Duodenal mucosa (tissue), 2 donors: Measurements from ENCODE around the gene BCAR3.
"Not testable (repeated sequence)": the region's sequence is repeated elsewhere in the genome, so short reads cannot be mapped to it uniquely, and the experiment has no call there.

Source experiments
- H3K27ac ChIP-seq: one replicate; pipeline ENCODE4 v1.7.0; 2013; ENCODE audit warnings: low read depth, low read length
- H3K27me3 ChIP-seq, 2 donors: one replicate each; pipeline ENCODE4 v1.7.0; 2013; ENCODE audit warnings: low read length in 2 of 2, control low read depth in 1 of 2; ENCODE audit not compliant: insufficient read depth in 2 of 2, control insufficient read depth in 1 of 2
- H3K36me3 ChIP-seq, 2 donors: one replicate each; pipeline ENCODE4 v1.7.0; 2013; ENCODE audit warnings: low read length in 2 of 2, control low read depth in 1 of 2; ENCODE audit not compliant: insufficient read depth in 2 of 2, control insufficient read depth in 1 of 2
- H3K4me1 ChIP-seq, 2 donors: one replicate each; pipeline ENCODE4 v1.7.0; 2013; ENCODE audit warnings: low read length in 2 of 2, control low read depth in 1 of 2; ENCODE audit not compliant: insufficient read depth in 2 of 2, control insufficient read depth in 1 of 2
- H3K4me3 ChIP-seq, 2 donors: one replicate each; pipeline ENCODE4 v1.7.0; 2013; ENCODE audit warnings: low read length in 2 of 2, low read depth in 1 of 2
- H3K9ac ChIP-seq, 2 donors: one replicate each; pipeline ENCODE4 v1.7.0; 2013; ENCODE audit warnings: low read length in 2 of 2, low read depth in 1 of 2
- H3K9me3 ChIP-seq, 2 donors: one replicate each; pipeline ENCODE4 v1.7.0; 2013; ENCODE audit warnings: low read length in 2 of 2, control low read depth in 1 of 2; ENCODE audit not compliant: control insufficient read depth in 1 of 2

BCAR3 gene

DNA sequence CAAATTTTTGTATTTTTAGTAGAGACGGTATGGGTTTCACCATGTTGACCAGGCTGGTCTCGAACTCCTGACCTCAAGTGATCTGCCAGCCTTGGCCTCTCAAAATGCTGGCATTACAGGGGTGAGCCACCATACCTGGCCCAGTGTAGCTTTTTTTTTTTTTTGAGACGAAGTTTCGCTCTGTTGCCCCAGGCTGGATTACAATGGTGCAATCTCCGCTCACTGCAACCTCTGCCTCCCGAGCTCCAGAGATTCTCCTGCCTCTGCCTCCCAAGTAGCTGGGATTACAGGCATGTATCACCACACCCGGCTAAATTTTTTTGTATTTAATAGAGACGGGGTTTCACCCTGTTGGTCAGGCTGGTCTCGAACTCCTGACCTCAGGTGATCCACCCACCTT, 20.3 kb downstream of the BCAR3 start:
- H3K36me3 ChIP-seq, H3K9ac ChIP-seq, H3K9me3 ChIP-seq, H3K27ac ChIP-seq, H3K4me3 ChIP-seq, H3K27me3 ChIP-seq: not testable (repeated sequence)
- peaks cover 6 to 16% of the 10 kb centered on the region in 2 donors for H3K4me1 ChIP-seq

DNA sequence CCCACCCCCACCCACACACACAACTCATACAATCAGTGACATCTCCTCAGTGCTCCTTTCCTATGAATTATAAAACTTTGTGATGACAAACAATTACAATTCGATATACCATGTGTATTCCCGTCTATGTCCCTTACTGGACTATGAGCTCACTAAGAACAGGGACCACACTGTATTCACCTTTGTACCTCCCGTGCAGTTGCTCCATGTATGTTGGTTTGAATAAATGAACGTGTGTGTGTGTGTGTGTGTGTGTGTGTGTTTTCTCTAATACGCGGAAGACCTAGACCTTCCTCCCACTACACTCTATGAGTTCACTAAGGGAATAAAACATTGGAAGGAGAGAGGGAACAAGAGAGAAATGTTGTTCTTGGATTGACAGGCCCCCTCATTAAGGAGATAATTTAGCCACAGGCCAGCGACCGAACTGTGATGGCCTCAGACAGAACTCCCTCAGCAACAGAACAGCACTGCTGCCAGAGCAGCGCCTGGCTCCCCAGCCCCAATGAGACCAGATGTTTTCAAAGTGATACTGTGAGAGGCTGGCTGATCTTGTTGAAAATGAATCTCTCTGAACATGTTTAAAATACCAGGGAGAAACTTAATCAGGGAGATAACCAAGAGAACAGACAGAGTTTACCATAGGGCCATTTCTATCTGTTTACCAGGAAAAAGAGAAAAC, 21.7 kb downstream of the BCAR3 start:
- Histone ChIP-seq H3K4me3 (no peak overlapping the region), H3K9me3 (no peaks in the 10 kb centered on the region), H3K27me3 (no peaks in the 10 kb centered on the region), H3K4me1 (peaks cover 6 to 16% of the 10 kb centered on the region in 2 donors), H3K27ac (no peak overlapping the region), H3K9ac (no peak overlapping the region), H3K36me3 (no peaks in the 10 kb centered on the region)

DNA sequence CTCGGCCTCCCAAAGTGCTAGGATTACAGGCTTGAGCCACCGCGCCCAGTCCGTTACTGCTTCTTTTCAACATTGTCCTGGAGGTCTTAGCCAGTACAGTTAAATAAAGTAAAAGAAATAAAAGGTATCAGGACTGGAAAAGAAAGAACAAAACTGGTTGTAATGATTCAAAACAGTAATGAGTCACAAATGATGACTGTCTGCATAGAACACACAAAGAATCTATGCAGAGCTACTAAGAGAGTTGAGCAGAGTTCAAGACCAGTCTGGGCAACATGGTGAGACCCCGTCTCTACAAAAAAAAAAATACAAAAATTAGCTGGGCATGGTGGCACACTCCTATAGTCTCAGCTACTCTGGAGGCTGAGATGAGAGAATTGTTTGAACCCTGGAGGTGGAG, 23.4 kb downstream of the BCAR3 start:
- Histone ChIP-seq H3K9me3 (no peaks in the 10 kb centered on the region), H3K27me3 (no peaks in the 10 kb centered on the region), H3K9ac (no peak overlapping the region)

DNA sequence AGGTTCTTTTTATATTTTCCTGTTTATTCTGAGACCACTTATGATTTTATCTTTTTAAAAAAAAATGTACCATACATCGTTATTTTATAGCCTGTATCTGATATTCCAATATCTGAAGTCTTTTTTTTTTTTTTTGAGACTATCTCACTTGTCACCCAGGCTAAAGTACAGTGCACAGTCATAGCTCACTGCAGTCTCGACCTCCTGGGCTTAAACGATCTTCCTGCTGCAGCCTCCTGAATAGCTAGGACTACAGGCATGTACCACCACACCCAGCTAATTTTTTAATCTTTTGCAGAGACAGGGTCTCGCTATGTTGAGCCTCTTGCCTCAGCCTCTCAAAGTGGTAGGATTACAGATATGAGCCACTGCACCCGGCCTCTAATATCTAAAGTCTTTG, 25.1 kb downstream of the BCAR3 start:
- Histone ChIP-seq H3K9me3 (no peaks in the 10 kb centered on the region), H3K27me3 (no peaks in the 10 kb centered on the region), H3K4me1 (no peaks in the 10 kb centered on the region), H3K36me3 (peaks cover 0 to 7% of the 10 kb centered on the region in 2 donors), H3K4me3 (no peak overlapping the region), H3K27ac (no peak overlapping the region), H3K9ac (no peak overlapping the region)

More for the DNA sequence above, 23.4 kb downstream of the BCAR3 start:
- Histone ChIP-seq H3K36me3 (peaks cover 0 to 7% of the 10 kb centered on the region in 2 donors), H3K4me1 (peaks cover 0 to 7% of the 10 kb centered on the region in 2 donors), H3K27ac (no peak overlapping the region), H3K4me3 (no peak overlapping the region)

DNA sequence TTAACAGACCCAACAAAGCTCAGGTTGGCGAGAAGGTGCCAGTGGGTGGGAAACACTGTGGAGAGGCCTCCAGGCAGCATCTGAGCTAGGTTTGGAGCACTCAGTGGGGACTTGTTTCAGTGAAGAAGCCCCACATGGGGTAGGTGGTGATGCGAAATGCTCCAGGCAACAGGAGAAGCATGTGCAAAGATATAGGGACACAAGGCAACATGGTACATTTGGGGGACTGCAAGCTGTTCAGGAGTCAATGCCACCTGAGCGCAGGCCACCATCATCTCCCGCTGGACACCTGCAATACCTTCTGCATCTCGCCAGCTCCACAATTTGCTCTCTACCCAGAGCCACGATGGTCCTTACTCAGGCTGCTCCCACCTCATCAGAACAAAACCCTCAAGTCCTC, 28.0 kb downstream of the BCAR3 start:
- H3K27me3 ChIP-seq: no peaks in the 10 kb centered on the region
- H3K4me1 ChIP-seq: no peaks in the 10 kb centered on the region
- H3K9ac ChIP-seq: no peak overlapping the region
- H3K4me3 ChIP-seq: no peak overlapping the region
- H3K36me3 ChIP-seq: peaks cover 0 to 7% of the 10 kb centered on the region in 2 donors
- no peak overlapping the region for H3K27ac ChIP-seq
- H3K9me3 ChIP-seq: no peaks in the 10 kb centered on the region

DNA sequence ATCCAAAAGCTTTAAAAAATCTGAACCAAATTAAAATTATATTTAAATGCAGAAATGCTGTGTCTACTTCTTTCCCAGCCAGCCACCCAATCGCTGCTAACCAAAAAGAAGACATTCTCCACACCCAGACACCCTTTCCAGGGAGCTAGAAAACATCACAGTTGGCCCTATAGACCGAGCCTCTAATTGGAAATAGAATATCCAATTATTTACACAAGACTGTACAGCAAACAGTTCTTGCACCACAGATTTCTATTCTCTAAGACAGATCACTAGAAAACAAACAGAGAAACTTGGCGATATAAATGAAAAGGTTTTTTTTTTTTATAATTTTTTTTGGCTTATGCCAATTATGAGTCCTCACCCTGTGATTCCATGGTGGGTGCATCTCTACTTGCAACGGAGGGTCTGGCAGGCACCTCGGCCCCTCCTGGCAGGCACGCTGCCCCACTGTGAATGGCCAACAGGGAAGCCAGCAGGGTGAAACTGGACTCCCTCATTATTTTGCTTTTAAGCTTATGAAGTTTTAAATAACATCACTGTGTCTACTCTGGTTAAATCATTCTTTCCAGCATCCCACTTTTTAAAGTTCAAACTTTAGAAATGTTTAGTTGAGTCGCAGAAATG, 29.2 kb downstream of the BCAR3 start:
- no peaks in the 10 kb centered on the region for H3K27me3 ChIP-seq
- no peak overlapping the region for H3K4me3 ChIP-seq
- H3K9me3 ChIP-seq: no peaks in the 10 kb centered on the region
- peaks cover 0 to 7% of the 10 kb centered on the region in 2 donors for H3K36me3 ChIP-seq
- no peak overlapping the region for H3K27ac ChIP-seq
- H3K9ac ChIP-seq: no peak overlapping the region
- no peaks in the 10 kb centered on the region for H3K4me1 ChIP-seq

DNA sequence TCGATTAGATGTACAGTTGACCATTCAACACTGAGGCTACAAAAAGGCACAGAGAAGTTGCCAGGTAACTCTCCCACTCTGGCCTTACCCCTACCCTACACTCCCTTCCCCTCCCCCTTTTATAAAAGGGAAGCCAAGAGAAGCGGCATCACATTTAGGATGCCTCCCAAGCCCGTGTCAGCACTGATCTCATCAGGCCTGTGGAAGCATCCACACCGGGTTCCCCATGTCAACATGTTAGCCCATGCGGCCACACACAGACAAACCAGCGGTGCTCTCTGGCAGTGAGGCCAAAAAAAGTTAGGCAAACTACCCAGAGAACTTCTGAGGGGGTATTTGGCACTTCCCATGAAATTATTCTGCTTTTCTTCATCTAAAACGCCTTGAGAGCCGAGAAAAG, 29.9 kb downstream of the BCAR3 start:
- H3K27me3 ChIP-seq: no peaks in the 10 kb centered on the region
- no peak overlapping the region for H3K27ac ChIP-seq
- H3K9me3 ChIP-seq: no peaks in the 10 kb centered on the region
- H3K4me1 ChIP-seq: no peaks in the 10 kb centered on the region
- H3K4me3 ChIP-seq: no peak overlapping the region
- peaks cover 0 to 7% of the 10 kb centered on the region in 2 donors for H3K36me3 ChIP-seq
- no peak overlapping the region for H3K9ac ChIP-seq

DNA sequence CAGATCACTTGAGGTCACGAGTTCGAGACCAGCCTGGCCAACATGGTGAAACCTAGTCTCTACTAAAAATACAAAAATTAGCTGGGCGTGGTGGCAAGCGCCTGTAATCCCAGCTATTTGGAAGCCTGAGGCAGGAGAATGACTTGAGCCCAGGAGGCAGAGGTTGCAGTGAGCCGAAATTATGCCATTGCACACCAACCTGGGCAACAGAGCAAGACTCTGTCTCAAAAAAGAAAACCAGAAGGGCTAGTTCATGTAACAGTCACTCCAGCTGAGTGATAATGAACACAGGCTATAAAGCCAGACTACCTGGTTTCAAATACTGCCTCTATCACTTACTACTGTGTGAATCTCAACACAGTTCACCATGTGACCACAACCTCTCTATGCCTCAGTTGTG, 31.5 kb downstream of the BCAR3 start:
- H3K4me3 ChIP-seq, H3K27ac ChIP-seq, H3K9ac ChIP-seq, H3K27me3 ChIP-seq, H3K36me3 ChIP-seq, H3K9me3 ChIP-seq, H3K4me1 ChIP-seq: not testable (repeated sequence)

DNA sequence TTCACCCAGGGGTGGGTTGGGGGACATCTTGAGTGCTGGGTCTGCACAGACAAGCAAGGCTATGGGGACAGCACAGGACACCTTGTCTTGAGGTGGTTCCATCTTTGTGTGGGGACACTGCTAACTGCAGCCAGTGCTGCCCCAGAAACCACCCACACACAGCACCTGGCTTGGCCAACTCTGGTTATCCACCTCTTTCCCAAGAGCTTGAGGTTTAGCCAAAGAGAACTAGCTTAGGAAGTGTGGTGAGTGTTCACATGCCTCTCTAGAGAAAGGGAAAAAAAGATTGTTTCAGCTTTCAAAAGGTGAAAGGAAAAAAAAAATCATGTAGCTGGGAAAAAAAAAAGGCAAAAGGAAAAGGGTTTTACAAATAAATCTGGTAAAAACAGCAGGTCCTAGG, 32.4 kb downstream of the BCAR3 start:
- Histone ChIP-seq H3K36me3 (peaks cover 0 to 1% of the 10 kb centered on the region in 2 donors), H3K9me3 (no peaks in the 10 kb centered on the region), H3K9ac (no peak overlapping the region), H3K27me3 (no peaks in the 10 kb centered on the region), H3K4me3 (no peak overlapping the region), H3K27ac (no peak overlapping the region), H3K4me1 (no peaks in the 10 kb centered on the region)

DNA sequence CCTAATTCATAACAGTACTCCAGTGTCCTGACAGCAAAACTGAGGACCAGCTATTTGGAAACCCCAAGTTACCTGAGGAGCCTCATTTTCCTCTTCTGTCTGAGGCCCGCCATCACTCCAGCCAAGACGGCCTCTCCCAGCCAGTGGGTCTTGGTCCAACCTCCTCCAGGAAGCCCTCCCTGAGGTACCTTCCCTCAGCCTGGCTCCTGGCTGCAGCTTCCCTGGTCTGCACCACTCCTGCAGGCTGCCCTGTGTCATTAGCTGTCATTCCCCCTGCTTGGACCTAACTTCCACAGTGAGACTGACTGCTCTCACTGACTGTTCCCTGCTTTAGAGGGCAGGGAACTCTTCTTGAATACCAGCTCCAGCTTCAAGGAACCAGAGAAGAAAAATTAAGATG, 33.0 kb downstream of the BCAR3 start:
- no peaks in the 10 kb centered on the region for H3K4me1 ChIP-seq
- no peaks in the 10 kb centered on the region for H3K9me3 ChIP-seq
- no peak overlapping the region for H3K4me3 ChIP-seq
- no peaks in the 10 kb centered on the region for H3K27me3 ChIP-seq
- no peak overlapping the region for H3K27ac ChIP-seq
- no peak overlapping the region for H3K9ac ChIP-seq
- no peaks in the 10 kb centered on the region for H3K36me3 ChIP-seq
